Heart right ventricle (tissue), 16 donors: ENCODE data around the gene NVL. TPM values are rescaled to one million over a fixed set of nuclear protein-coding genes. Genes with fewer than 3 reads are reported as not detected.

Experiments used
- ATAC-seq, 8 donors: fragments of 200-7000 bp; cut with Tn5 transposase; one replicate each; pipeline ENCODE4 v1.9.1; 2020; ENCODE audit warnings: mild to moderate bottlenecking in 8 of 8, moderate library complexity in 8 of 8, moderate number of reproducible peaks in 1 of 8
- DNase-seq, 2 donors: peaks; one replicate each; pipeline ENCODE4 v3.0.0-alpha.2; 2020
- H3K27ac ChIP-seq, 10 donors: fragments of 200-600 bp; sonication (generic) in 2 of 10; one replicate each; pipeline versions ENCODE4 v1.5.0 to v1.8.0; 2020 to 2022; ENCODE audit warnings: mild to moderate bottlenecking in 3 of 10
- H3K27me3 ChIP-seq, 7 donors: fragments of 200-600 bp; one replicate each; pipeline ENCODE4 v1.8.0; 2021 to 2022; ENCODE audit warnings: mild to moderate bottlenecking in 2 of 7
- H3K36me3 ChIP-seq, 9 donors: fragments of 200-600 bp; sonication (generic) in 1 of 9; one replicate each; pipeline versions ENCODE4 v1.5.0 to v1.8.0; 2020 to 2022; ENCODE audit warnings: mild to moderate bottlenecking in 2 of 9
- H3K4me1 ChIP-seq, 9 donors: fragments of 200-600 bp; sonication (generic) in 1 of 9; one replicate each; pipeline versions ENCODE4 v1.5.0 to v1.8.0; 2020 to 2022; ENCODE audit warnings: mild to moderate bottlenecking in 4 of 9
- H3K4me3 ChIP-seq, 10 donors: fragments of 200-600 bp; sonication (generic) in 2 of 10; one replicate each; pipeline versions ENCODE4 v1.5.0 to v1.8.0; 2020 to 2022; ENCODE audit warnings: mild to moderate bottlenecking in 7 of 10, moderate library complexity in 2 of 10
- H3K9me3 ChIP-seq, 11 donors: fragments of 200-600 bp in 10 of 11; sonication (generic) in 2 of 11; one replicate each; pipeline versions ENCODE4 v1.5.0 to v1.8.0; 2013 to 2022; ENCODE audit warnings: mild to moderate bottlenecking in 2 of 11, control low read depth in 1 of 11, moderate library complexity in 1 of 11
- WGBS, 2 donors: extraction: QIAGEN DNeasy Blood & Tissue Kit; methylation state at CpG; one replicate each; pipeline ENCODE4 v1.1.7; 2013; ENCODE audit warnings: inconsistent platforms in 1 of 2; 5-methylcytosine and 5-hydroxymethylcytosine counted together
- intact Hi-C, 10 donors: fragments of 100-400 bp; cut with DNase I; formaldehyde crosslinking; loops; one replicate each; pipeline versions ENCODE4 v1.11.1 to v1.14.2; 2022
- polyA plus RNA-seq, 2 donors: library from polyadenylated mRNA; stranded (reverse); fragments of 200-250 nt; gene quantifications; one replicate each; pipeline ENCODE4 v1.2.3, GENCODE V29; 2013
- total RNA-seq, 10 donors: library from RNA; stranded (reverse); fragmentation: NEBNext Ultra II Directional in 3 of 10; extraction: Animal tissue kit (Norgen Biotek cat#: 25700) in 3 of 10; gene quantifications; one replicate each; pipeline versions ENCODE4 v1.2.1 to v1.2.4, GENCODE V29; 2021 to 2023
- TF ChIP-seq, protein P1 (sequence below), 9 donors: fragments of 200-600 bp; sonication (generic) in 2 of 9; IDR thresholded peaks; one replicate each; pipeline versions ENCODE4 v1.5.0 to v1.8.0; 2021 to 2022; ENCODE audit warnings: antibody characterized with exemption in 9 of 9, mild to moderate bottlenecking in 5 of 9, moderate library complexity in 1 of 9
- donor health status: Arrhythmogenic right ventricular cardiomyopathy.
- donor health status: ischemic (EF 13 %, LVEDD 7.1; RV severe dilation, severe dysfunction).
- donor health status: healthy with polysubstance abuse.
- donor health status: DM: no; HTN: yes; CAD: no.
- donor health status: DM: no; HTN: no; CAD: no.
- donor health status: ischemic (EF 25% LVEDD 6.9; RV normal size, moderate dysfunction).
- donor health status: ischemic (EF 25% LVEDD 5.7; RV mildly dilated, moderate dysfunction).
- donor health status: healthy.
- donor health status: DM: yes; HTN: yes; CAD: no.
- donor health status: Ischemic cardiomyopathy.
- donor health status: ischemic (EF 35%, LVEDD 5.7; RV mildly dilated, moderate dysfunction).
- donor health status: nonischemic (EF 11% LVEDD 7.7; RV severe dilation, severe dysfunction).
- donor health status: DM: yes; HTN: yes; CAD: no.
- donor health status: PGD.
- donor health status: ischemic (EF 29% LVEDD 5.4; RV normal size, mild dysfunction).
- donor health status: nonischemic (EF 23%, LVEDD 6.1; RV moderate dilation, normal function).

Gene NVL
- total and polyA plus RNA-seq, 12 donors = 7.7 to 37.3 (median 10.5) TPM

- intact Hi-C loops = no loop called here
- H3K4me3 ChIP-seq = no peak overlapping the region
- H3K27me3 ChIP-seq = no peaks in the 10 kb centered on the region
- ATAC-seq (no peak), DNase-seq (no peak)
- H3K4me1 ChIP-seq = no peaks in the 10 kb centered on the region
- H3K36me3 ChIP-seq = peaks cover 0 to 59% (median 6%) of the 10 kb centered on the region in 9 donors
- H3K9me3 ChIP-seq = no peaks in the 10 kb centered on the region
- 51 to 65% methylated on average over 2 of the region's 2 CpGs for WGBS, 2 donors
- TF ChIP-seq, protein P1, sequence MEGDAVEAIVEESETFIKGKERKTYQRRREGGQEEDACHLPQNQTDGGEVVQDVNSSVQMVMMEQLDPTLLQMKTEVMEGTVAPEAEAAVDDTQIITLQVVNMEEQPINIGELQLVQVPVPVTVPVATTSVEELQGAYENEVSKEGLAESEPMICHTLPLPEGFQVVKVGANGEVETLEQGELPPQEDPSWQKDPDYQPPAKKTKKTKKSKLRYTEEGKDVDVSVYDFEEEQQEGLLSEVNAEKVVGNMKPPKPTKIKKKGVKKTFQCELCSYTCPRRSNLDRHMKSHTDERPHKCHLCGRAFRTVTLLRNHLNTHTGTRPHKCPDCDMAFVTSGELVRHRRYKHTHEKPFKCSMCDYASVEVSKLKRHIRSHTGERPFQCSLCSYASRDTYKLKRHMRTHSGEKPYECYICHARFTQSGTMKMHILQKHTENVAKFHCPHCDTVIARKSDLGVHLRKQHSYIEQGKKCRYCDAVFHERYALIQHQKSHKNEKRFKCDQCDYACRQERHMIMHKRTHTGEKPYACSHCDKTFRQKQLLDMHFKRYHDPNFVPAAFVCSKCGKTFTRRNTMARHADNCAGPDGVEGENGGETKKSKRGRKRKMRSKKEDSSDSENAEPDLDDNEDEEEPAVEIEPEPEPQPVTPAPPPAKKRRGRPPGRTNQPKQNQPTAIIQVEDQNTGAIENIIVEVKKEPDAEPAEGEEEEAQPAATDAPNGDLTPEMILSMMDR (IDR thresholded peaks at IDR 0.05) = no peak
- H3K27ac ChIP-seq = peak overlapping the region in 1 of 10 donors; percentile 5
Measured at GRCh38 chr1:224262373-224263054, 67.5 kb downstream of the NVL start.

DNA sequence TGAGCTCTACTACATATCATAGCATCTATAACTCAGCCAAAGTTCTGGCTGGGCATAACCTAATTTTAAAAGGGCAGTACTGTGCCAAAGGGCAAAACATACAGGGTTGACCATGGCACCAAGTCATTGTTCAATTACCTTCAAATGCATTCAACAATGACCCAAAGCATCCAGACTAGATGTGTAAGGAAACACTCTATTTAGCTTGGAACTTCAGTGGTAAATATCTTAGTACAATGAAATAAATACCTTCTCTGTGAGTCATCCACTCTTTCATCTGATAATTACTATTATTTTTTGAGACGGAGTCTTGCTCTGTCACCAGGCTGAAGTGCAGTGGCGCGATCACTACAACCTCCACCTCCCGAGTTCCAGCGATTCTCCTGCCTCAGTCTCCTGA, 70.0 kb downstream of the NVL start:
- Histone ChIP-seq H3K36me3 (peaks cover 0 to 45% (median 0%) of the 10 kb centered on the region in 9 donors), H3K4me3 (no peak overlapping the region), H3K27me3 (no peaks in the 10 kb centered on the region), H3K9me3 (no peaks in the 10 kb centered on the region), H3K4me1 (no peaks in the 10 kb centered on the region), H3K27ac (no peak overlapping the region)
- TF ChIP-seq, protein P1 (IDR thresholded peaks at IDR 0.05) = no peak
- DNase-seq (no peak), ATAC-seq (no peak)
- 96 to 98% methylated on average over 5 of the region's 5 CpGs for WGBS, 2 donors
- intact Hi-C loops = loop anchor here in 1 of 10 donors (10.0 kb wide), 1 partner anchor 75 kb away; the partner anchor contains the start of gene DEGS1

- Histone ChIP-seq H3K27me3 (no peaks in the 10 kb centered on the region), H3K27ac (no peak overlapping the region), H3K4me1 (no peaks in the 10 kb centered on the region), H3K9me3 (no peaks in the 10 kb centered on the region), H3K4me3 (no peak overlapping the region), H3K36me3 (peaks cover 0 to 29% (median 0%) of the 10 kb centered on the region in 9 donors)
- WGBS, 2 donors = 97% methylated on average over 1 of the region's 1 CpG
- DNase-seq (no peak), ATAC-seq (no peak)
- intact Hi-C loops = loop anchor here in 1 of 10 donors (10.0 kb wide), 1 partner anchor 74 kb away; the partner anchor contains the start of gene DEGS1
- TF ChIP-seq, protein P1 (IDR thresholded peaks at IDR 0.05) = no peak
Measured at GRCh38 chr1:224258351-224258750, 71.6 kb downstream of the NVL start.

DNA sequence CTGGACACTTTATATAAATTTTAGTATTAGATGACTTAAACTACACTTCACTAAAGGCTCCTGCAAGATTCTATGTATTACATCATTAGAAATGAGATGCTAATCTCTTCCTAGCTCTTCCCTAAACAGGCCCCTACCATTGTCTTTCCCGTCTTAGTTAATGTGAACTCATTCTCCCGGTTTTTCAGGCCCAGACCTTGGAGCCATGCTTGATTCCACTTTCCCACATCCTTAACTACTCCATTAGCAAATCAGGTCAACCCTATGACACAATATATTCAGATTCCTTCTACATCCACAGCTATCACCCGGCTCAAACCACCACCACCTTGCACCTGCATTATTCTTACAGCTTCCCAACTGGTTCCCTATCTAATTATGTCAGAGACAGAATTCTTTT, 73.3 kb downstream of the NVL start:
- Histone ChIP-seq H3K4me3 (no peak overlapping the region), H3K27me3 (no peaks in the 10 kb centered on the region), H3K4me1 (peaks cover 0 to 7% (median 0%) of the 10 kb centered on the region in 9 donors), H3K27ac (no peak overlapping the region), H3K36me3 (peaks cover 0 to 17% (median 0%) of the 10 kb centered on the region in 9 donors), H3K9me3 (no peaks in the 10 kb centered on the region)
- DNase-seq = no peak
- TF ChIP-seq, protein P1 (IDR thresholded peaks at IDR 0.05) = no peak
- 62 to 66% methylated on average over 3 of the region's 3 CpGs for WGBS, 2 donors
- intact Hi-C loops = loop anchor here in 1 of 10 donors (10.0 kb wide), 1 partner anchor 72 kb away; the partner anchor contains the start of gene DEGS1
- ATAC-seq = no peak
